GM19099 (cell line): ENCODE measurements around the gene CYGB.

Experiments used
- POLR2A ChIP-seq: IDR thresholded peaks from 3 replicates; pipeline ENCODE4 v1.6.1; 2011; ENCODE audit warnings: low read depth; ENCODE audit not compliant: insufficient read length; ENCODE audit errors: extremely low read depth

CYGB gene

GRCh38 chr17:76546556-76547182 is 9.2 kb upstream of the CYGB start:
- no peak for TF ChIP-seq POLR2A

- TF ChIP-seq POLR2A: no peak
These were observed 8.5 kb upstream of the CYGB start for GRCh38 chr17:76545918-76546555.

- TF ChIP-seq POLR2A: no peak
These were observed 7.2 kb upstream of the CYGB start for GRCh38 chr17:76544546-76545365.

GRCh38 chr17:76543826-76544545 is 6.5 kb upstream of the CYGB start:
- TF ChIP-seq POLR2A: no peak

DNA sequence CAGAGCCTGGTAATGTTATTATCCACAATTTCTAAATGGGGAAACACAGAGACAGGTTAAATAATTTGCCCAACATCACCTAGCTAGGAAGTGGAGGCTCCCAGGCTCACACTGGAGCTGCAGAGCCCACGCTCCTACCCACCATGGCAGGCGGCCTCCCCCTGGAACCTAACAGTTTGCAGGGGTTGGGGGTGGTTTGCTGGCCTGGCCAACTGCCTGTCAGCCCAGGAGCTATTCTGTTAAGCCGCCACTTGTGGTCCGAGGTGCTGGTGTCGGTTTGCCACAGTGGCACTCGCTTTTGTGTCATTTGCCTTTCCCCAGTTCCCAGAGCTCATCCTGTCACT is 5.9 kb upstream of the CYGB start:
- TF ChIP-seq POLR2A: no peak

- TF ChIP-seq POLR2A: no peak
These were observed 5.5 kb upstream of the CYGB start for GRCh38 chr17:76542984-76543383.

DNA sequence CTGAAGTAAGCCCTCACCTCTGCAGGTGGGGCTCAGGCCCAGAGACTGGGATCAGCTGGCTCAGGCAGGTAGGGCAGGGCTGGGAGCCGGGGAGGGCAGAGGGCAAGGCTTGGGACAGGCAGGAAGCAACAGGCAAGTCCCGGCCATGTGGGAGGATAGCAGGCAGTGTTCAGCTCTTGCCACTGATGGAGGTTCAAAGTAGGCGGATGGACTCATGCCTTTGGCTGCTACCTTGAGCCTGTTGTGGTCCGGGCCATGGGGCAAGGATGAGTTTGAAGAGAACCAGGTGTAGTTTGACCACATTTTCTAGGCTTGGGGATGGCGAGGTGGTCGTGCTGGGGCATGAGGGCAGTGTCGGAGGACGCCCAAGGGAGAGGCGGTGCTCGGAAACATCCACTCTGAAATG is 5.1 kb upstream of the CYGB start:
- no peak for TF ChIP-seq POLR2A

- TF ChIP-seq POLR2A: no peak
These were observed 4.4 kb upstream of the CYGB start for GRCh38 chr17:76541739-76542454.

DNA sequence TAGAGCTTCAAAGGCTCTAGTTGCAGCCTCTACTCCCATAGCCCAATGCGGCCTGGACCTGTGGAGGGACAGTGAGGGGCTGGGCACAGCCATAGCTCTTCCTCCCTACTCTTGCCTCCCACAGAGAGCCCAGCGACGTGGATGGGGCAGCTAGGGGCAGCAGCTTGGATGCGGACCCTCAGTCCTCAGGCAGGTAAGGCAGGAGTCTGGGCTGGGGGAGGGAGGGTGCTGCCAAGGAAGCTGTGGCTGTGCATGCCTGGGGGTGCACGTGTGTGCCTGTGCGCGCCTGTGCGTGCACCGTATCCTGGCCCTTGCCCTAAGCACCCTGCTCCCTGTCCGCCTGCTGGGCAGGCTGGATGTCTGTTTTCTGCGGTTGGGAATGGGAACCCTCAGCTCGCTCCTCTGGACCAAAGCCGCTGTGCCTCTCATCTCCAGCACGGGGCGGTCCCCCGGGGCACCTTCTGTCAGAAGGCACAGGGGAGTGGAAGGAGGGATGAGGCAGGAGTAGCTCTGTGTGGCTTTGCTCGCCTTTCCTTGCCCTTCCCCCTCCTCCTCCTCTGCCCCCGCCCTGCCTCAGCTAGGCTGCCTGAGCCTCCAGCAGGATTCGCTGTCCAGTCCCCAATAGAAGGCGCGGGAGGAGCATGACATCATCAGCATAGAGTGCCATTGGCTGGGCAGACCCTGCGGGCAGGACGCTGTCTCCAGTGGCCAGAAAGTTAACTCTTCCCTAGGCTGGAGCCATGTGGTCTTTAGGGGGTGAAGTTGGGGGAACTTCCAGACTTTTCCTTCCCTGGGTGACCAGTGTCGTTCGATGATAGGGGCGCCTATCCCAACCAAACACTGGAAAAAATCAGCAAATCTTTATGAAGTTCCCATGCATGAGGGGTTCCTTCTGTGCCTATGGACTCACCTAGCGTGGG is 3.1 kb upstream of the CYGB start:
- no peak for TF ChIP-seq POLR2A

GRCh38 chr17:76539631-76540271 is 2.2 kb upstream of the CYGB start, which contains the start of gene PRCD:
PRCD (plus strand) TSS chr17:76540044; CDS start chr17:76540142, 98 bp downstream.
- no peak for TF ChIP-seq POLR2A

DNA sequence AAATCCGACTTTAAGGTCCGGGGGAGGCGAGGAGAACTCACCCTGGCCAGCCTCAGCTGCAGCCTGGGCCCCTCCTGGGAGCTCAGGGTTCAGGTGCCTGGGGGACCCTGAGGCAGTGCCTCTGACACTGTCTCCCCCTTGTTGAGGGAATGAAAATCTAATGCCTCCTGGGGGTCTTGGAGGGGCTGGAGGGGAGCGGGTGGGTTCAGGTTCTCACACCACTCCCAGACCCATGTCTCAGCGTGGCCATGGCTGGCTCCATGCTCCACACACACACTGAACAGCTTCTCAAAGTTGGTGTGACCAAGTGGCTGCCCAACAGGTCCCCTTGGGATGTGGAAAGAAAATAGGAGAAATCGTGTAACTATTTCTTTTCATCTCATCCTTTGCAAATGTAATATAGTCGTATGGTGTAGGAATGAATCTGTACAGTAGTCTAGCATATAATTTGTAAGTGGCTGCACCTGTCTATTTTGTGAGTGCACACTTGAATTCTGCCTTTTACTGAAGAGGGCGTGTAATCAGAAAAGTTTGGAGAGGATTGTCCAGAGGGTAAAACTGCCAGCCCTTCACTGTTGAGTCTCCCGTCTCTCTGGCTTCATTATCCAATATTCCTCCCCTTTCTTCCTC is 1.5 kb upstream of the CYGB start:
- TF ChIP-seq POLR2A: no peak

- TF ChIP-seq POLR2A: no peak
These were observed 897 bp upstream of the CYGB start for GRCh38 chr17:76538281-76538931.
